GM20431 (cell line): ENCODE data around the gene SEPTIN8.

ENCODE experiments used
- in situ Hi-C: fragments of 300-500 bp; cut with MseI, MboI; formaldehyde crosslinking; loops from one replicate; pipeline ENCODE4 v1.15.0; 2020; ENCODE audit warnings: low sequenced_read_pairs; ENCODE audit not compliant: unreplicated experiment

The SEPTIN8 gene

DNA sequence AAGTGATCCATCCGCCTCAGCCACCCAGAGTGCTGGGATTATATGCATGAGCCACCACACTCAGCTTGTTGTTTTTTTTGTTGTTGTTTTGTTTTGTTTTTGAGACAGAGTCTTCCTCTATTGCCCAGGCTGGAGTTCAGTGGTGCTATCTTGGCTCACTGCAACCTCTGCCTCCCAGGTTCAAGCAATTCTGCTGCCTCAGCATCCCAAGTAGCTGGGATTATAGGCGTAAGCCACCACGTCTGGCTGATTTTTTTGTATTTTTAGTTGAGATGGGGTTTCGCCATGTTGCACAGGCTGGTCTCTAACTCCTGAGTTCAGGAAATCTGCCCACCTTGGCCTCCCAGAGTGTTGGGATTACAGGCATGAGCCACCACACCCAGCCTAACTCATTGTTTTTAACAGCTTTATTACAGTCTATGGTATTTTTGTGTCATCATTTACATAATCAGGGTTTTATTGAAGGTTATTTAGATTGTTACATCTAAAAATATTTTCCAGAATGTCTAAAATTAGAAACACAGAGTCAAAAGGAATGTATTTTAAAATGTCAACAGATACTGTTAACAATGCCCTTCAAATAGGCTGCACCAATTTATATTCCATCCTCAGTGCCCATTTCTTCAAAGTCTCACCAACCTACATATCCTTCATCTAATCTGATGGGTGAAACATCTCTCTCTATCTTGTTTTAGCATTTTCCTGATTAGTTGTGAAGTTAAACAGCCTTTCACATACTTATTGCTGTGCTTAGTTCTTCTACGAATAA lies 58.3 kb downstream of the SEPTIN8 start:
- in situ Hi-C loops = no loop called here

- in situ Hi-C loops = no loop called here
These were observed 62.4 kb downstream of the SEPTIN8 start for GRCh38 chr5:132714456-132715307.

- in situ Hi-C loops = no loop called here
These were observed 68.4 kb downstream of the SEPTIN8 start for GRCh38 chr5:132708645-132709044.

DNA sequence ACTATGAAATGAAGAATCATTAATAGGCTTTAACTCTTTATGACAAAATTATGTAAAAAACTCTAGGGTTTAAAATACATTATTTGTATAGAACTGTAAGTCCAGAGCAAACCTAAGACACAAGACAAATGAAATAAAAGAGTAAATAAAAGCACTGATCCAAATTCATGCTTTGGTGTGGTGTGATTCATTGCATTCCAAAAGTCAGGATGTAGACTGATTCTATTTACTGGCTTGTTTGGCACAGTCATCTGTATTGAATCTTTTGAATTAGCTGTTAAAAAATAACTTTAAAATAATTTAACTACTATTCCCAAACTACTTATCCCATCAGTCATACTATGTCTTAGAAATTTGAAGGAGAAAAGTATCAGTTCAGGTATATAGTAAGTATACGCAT lies 72.2 kb downstream of the SEPTIN8 start:
- in situ Hi-C loops = no loop called here
